Measurements from ENCODE around the gene CREB3L2.

DNA sequence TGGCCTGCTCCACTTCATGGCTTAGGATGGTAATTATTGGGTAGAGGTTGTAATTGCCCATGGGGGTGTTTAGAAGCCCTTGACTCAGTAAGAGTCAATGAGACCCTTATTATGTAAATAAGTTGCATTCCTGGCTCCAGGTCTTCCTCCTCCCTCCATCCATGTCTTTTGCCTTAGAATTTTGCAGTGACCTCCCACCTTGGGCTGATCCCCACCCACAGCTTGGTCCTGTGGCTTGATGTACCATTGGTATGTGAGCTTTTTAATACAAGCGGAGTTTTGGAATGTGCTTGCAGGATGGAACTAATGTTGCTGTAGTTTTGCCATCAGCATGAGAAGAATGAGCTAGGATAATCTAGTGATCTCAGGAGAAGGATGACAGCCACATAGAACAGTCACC lies 81.9 kb downstream of the CREB3L2 start:
- TF ChIP-seq, protein P1, sequence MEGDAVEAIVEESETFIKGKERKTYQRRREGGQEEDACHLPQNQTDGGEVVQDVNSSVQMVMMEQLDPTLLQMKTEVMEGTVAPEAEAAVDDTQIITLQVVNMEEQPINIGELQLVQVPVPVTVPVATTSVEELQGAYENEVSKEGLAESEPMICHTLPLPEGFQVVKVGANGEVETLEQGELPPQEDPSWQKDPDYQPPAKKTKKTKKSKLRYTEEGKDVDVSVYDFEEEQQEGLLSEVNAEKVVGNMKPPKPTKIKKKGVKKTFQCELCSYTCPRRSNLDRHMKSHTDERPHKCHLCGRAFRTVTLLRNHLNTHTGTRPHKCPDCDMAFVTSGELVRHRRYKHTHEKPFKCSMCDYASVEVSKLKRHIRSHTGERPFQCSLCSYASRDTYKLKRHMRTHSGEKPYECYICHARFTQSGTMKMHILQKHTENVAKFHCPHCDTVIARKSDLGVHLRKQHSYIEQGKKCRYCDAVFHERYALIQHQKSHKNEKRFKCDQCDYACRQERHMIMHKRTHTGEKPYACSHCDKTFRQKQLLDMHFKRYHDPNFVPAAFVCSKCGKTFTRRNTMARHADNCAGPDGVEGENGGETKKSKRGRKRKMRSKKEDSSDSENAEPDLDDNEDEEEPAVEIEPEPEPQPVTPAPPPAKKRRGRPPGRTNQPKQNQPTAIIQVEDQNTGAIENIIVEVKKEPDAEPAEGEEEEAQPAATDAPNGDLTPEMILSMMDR (IDR thresholded peaks at IDR 0.05), result no peak
- no peak for TF ChIP-seq EZH2 (IDR thresholded peaks at IDR 0.05; ENCODE audit: borderline replicate concordance, insufficient read depth, low read depth, low read length, poor library complexity, severe bottlenecking)

Data from B cell (primary cell).